Right lobe of liver (tissue), 4 donors: Measurements from ENCODE around the gene DCAKD.

ENCODE experiments used
- POLR2A ChIP-seq: fragments of 450-650 bp; IDR thresholded peaks from one replicate; pipeline ENCODE4 v1.6.1; 2017; ENCODE audit warnings: antibody characterized with exemption, mild to moderate bottlenecking
- TF ChIP-seq, protein P1 (sequence below), 4 donors: fragments of 200-600 bp in 3 of 4; fragments of 450-650 bp in 1 of 4; IDR thresholded peaks; one replicate each; pipeline versions ENCODE4 v1.5.1 to v1.8.0; 2016 to 2022; ENCODE audit warnings: antibody characterized with exemption in 4 of 4, mild to moderate bottlenecking in 2 of 4
- donor health status: DM: no; HTN: no; CAD: no.
- donor health status: DM: no; HTN: no; CAD: no.
- donor health status: DM: no; HTN: yes; CAD: no.

DNA sequence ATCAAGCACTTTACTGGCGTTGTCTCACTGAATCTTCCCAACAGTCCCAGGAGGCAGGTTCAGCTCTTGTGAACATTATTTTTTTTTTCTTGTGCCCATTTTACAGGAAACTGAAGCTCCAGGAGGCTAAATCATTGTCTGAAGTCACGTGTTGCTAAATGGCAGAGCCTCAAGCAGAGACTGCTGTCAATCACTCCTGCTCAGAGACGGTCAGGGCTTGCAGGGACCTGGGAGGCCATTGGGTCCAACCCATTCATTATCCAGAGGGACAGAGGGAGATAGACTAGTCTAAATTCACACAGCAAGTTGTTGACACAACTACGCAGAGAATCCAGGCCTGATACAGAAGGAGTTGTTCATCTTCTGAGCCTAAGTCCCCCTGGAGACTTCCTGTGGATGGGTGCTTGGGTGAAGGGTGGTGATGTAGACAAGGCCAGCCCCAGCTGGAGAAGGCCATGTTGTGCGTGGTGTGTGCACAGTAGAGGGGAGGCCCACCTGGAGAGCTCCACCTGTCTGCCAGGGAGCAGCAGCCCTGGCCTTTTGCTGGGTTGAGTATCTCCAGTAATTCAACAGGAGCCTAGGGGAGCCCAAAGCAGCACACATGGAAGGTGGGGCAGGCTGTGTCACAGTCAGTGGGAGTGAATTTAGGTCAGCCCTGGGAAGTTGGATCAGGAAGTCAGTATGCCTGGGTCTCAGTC lies 59.0 kb downstream of the DCAKD start:
- TF ChIP-seq POLR2A: no peak
- TF ChIP-seq, protein P1, sequence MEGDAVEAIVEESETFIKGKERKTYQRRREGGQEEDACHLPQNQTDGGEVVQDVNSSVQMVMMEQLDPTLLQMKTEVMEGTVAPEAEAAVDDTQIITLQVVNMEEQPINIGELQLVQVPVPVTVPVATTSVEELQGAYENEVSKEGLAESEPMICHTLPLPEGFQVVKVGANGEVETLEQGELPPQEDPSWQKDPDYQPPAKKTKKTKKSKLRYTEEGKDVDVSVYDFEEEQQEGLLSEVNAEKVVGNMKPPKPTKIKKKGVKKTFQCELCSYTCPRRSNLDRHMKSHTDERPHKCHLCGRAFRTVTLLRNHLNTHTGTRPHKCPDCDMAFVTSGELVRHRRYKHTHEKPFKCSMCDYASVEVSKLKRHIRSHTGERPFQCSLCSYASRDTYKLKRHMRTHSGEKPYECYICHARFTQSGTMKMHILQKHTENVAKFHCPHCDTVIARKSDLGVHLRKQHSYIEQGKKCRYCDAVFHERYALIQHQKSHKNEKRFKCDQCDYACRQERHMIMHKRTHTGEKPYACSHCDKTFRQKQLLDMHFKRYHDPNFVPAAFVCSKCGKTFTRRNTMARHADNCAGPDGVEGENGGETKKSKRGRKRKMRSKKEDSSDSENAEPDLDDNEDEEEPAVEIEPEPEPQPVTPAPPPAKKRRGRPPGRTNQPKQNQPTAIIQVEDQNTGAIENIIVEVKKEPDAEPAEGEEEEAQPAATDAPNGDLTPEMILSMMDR (IDR thresholded peaks at IDR 0.05): no peak
